ENCODE results near the gene BORCS5. TPM values are rescaled to one million over a fixed set of nuclear protein-coding genes. Genes with fewer than 3 reads are reported as not detected.
"Not testable (repeated sequence)": the region's sequence is repeated elsewhere in the genome, so short reads cannot be mapped to it uniquely, and the experiment has no call there.

Gene BORCS5
- 27.5 TPM for total RNA-seq

DNA sequence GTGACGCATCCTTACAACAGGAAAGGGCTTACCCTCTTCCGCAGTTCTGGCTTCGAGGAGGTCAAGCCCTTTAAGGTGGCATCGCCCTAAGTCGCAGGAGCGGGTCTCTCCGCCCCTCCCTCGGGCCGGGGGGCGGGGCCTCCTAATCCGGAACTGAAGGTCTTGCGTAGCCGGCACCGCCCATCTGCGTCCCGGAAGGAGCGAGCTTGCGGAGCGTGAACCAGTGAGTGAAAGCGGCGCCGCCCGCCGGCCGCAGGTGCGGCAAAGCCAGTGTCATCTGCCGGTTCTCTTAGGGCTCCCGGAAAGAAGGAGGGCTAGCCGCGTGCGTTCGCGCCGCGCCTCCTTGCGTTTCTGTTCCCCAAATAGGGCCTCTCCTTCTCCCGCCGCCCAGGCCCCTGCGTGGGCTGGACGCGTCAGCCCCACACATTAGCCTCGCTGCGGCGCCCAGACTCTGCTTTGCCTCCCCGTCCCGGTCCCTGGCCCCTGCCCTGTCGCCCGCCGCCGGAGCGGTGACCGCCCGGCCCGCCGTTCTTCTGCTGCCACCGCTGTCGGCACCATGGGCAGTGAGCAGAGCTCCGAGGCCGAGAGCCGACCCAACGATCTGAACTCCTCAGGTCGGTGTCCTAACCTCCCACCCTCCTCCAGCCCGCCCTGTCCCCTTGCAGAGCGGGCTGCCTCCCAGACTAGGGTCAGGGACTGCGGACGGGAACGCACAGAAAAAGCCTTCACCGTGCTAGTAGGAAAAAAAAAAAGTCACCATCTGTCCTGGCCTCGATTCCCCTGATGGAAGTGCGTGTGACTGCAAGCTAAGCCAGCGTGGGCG is at the start of gene BORCS5:
TSS of gene BORCS5 (plus strand) at position 183 of the 823 bp plus-strand sequence. CDS start at position 557, 374 bp downstream.
- peak; percentile 94 for DNase-seq

DNA sequence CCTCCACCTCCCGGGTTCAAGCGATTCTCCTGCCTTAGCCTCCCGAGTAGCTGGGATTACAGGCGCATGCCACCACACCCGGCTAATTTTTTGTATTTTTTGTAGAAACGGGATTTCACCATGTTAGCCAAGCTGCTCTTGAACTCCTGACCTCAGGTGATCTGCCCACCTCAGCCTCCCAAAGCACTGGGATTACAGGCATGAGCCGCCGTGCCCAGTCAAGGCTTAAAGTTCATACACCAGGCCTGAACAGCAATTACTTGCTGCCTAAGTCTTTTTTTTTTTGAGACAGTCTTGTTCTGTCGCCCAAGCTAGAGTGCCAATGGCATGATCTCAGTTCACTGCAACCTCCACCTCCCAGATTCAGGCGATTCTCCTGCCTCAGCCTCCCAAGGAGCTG is 46.2 kb upstream of the BORCS5 start:
- not testable (repeated sequence) for DNase-seq

DNA sequence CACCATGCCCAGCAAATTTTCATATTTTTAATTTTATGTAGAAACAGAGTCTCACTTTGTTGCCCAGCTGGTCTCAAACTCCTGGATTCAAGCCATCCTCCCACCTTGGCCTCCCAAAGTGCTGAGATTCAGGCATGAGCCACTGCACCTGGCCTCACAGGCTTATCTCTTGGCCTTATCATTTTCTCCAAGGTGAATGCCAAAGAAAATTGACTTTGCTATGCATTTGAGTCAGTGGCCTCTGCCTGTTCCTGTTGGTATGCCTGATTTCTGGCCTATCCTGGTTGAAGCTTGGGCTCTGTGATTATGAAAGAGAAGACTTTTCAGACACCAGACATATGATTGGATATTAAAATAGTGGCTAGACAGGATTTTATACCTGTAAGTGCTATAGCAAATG is 41.0 kb upstream of the BORCS5 start:
- DNase-seq: no peak

GRCh38 chr12:12319451-12320183 is 37.3 kb upstream of the BORCS5 start:
- no peak for DNase-seq

DNA sequence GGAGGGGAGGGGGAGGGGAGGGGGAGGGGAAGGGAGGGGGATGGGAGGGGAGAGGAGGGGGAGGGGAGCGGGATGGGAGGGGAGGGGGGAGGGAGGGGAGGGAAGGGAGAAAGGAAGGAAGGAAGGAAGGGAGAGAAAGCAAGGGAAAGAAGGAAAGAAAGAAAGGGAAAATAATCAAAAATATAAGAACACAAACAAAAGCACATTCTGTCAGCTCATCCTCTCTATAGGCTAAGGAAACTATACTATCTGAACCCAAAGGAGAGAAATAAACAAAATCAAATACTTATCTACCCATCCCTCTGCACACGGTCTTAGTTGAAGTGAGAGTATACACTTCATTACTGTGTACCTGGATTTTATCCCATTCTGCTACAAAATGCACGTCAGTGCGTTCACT is 33.8 kb upstream of the BORCS5 start:
- no peak for DNase-seq

GRCh38 chr12:12323591-12323990 is 33.3 kb upstream of the BORCS5 start:
- no peak for DNase-seq

- no peak for DNase-seq
These were observed 30.6 kb upstream of the BORCS5 start for GRCh38 chr12:12326262-12326661.

DNA sequence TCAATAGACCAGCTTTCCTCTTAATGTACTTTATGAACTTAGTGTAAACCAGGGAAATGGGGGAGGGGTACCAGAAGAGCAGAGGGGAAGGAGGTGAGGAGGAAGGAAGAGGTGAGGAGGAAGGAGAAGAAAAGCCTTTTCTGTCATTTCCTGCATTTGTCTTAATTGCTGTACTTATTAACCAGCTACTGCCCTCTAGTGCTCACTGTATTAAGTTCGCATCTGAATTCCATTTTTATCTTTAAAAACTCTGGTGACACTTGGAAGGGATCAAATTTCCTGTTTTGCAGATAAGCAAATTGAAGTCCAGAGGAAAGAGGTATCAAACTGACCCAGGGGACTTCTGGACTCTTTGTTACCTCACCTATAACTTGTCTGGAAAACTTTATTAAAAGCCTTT is 29.1 kb upstream of the BORCS5 start:
- DNase-seq: no peak

- DNase-seq: peak; percentile 30
These were observed 25.6 kb upstream of the BORCS5 start for GRCh38 chr12:12331244-12331771.

DNA sequence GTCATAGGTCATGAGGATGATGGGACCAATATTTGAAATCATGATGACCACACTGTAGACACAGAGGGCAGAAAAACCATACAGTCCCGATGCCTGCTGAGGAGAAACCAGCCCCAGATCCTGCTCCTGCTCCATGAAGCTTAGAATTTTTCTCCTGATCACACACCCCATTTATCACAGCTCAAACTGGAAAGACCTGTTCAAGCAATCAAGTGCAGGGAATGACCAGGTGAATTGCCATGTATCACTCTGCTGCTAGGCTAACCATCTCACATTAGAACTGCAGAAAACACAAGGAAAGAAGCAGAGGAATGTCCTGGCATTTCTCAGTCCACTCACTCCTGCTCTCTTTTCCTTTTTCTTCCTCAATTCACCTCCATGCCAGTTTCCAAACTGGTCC is 25.0 kb upstream of the BORCS5 start:
- no peak for DNase-seq

- peak; percentile 35 for DNase-seq
These were observed 23.2 kb upstream of the BORCS5 start for GRCh38 chr12:12333407-12334366.

GRCh38 chr12:12334367-12335040 is 22.4 kb upstream of the BORCS5 start:
- DNase-seq: no peak

- DNase-seq: no peak
These were observed 20.8 kb upstream of the BORCS5 start for GRCh38 chr12:12336049-12336411.

DNA sequence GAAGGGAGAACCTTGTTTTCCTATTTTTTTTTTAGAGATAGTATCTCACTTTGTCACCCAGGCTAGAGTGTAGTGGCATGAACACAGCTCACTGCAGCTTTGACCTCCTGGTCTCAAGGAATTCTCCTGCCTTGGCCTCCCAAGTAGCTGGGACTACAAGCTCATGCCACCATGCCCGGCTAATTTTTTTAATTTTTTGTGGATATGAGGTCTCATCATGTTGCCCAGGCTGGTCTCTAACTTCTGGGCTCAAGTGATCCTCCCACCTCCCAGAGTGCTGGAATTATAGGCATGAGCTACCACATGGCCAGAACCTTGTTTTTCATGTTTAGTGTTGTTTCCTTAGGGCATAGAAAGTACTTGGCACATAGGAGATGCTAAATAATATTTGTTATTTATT is 20.4 kb upstream of the BORCS5 start:
- no peak for DNase-seq

- DNase-seq: no peak
These were observed 18.2 kb upstream of the BORCS5 start for GRCh38 chr12:12338527-12339168.

- peak; percentile 68 for DNase-seq
These were observed 6.9 kb upstream of the BORCS5 start, which contains the start of gene MANSC1 for GRCh38 chr12:12349711-12350665. Gene MANSC1, minus strand, starts transcription at chr12:12350242. Its CDS starts 6,928 bp downstream, at chr12:12343314.

GRCh38 chr12:12350868-12351463 is 5.9 kb upstream of the BORCS5 start:
- DNase-seq: no peak

DNA sequence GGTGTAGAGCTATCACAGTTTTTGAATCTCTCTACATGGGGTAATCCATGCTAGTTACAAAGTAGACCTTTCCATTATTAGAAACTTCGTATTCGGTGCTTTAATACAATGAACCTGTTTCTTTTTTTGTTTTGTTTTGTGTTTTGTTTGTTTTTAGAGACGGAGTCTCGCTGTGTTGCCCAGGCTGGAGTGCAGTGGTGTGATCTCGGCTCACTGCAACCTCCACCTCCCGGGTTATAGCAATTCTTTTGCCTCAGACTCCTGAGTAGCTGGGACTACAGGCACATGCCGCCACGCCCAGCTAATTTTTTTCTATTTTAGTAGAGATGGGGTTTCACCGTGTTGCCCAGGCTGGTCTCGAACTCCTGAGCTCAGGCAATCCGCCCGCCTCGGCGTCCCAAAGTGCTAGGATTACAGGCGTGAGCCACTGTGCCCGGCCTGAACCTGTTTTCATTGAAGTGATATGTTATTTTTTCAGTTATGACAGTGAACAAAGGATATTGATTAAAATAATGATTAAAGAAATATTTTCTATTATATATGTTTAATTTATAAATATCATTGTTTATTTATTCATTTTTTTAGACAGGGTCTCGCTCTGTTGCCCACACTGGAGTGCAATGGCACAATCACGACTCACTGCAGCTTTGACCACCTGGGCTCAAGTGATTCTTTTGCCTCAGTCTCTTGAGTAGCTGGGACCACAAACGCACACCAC is 5.3 kb upstream of the BORCS5 start:
- DNase-seq: not testable (repeated sequence)

- DNase-seq: no peak
These were observed 3.6 kb upstream of the BORCS5 start for GRCh38 chr12:12353276-12353675.
